Mononuclear cell (primary cell): ENCODE measurements around the gene PCDHGA5. TPM values are rescaled to one million over a fixed set of nuclear protein-coding genes. Genes with fewer than 3 reads are reported as not detected.
"Not testable (repeated sequence)": the region's sequence is repeated elsewhere in the genome, so short reads cannot be mapped to it uniquely, and the experiment has no call there.

Experiments
- H3K27me3 ChIP-seq: 2 replicates; pipeline ENCODE4 v1.6.0; 2011; ENCODE audit warnings: low read length, control low read depth; ENCODE audit not compliant: insufficient read depth
- H3K4me1 ChIP-seq: 2 replicates; pipeline ENCODE4 v1.5.1; 2011; ENCODE audit warnings: mild to moderate bottlenecking, low read length, control low read depth; ENCODE audit not compliant: insufficient read depth
- H3K4me3 ChIP-seq: 2 replicates; pipeline ENCODE4 v1.5.1; 2011; ENCODE audit warnings: mild to moderate bottlenecking, low read length, moderate library complexity
- H3K9me3 ChIP-seq: 2 replicates; pipeline ENCODE4 v1.5.1; 2011; ENCODE audit warnings: low read depth, mild to moderate bottlenecking, control low read depth, low read length
- total RNA-seq: library from RNA; depleted of rRNA; stranded (reverse); fragments of >200 nt; gene quantifications from one replicate; pipeline ENCODE4 v1.2.3, GENCODE V29; 2012

The PCDHGA5 gene
- total RNA-seq, 1 donor = 0.21 TPM

DNA sequence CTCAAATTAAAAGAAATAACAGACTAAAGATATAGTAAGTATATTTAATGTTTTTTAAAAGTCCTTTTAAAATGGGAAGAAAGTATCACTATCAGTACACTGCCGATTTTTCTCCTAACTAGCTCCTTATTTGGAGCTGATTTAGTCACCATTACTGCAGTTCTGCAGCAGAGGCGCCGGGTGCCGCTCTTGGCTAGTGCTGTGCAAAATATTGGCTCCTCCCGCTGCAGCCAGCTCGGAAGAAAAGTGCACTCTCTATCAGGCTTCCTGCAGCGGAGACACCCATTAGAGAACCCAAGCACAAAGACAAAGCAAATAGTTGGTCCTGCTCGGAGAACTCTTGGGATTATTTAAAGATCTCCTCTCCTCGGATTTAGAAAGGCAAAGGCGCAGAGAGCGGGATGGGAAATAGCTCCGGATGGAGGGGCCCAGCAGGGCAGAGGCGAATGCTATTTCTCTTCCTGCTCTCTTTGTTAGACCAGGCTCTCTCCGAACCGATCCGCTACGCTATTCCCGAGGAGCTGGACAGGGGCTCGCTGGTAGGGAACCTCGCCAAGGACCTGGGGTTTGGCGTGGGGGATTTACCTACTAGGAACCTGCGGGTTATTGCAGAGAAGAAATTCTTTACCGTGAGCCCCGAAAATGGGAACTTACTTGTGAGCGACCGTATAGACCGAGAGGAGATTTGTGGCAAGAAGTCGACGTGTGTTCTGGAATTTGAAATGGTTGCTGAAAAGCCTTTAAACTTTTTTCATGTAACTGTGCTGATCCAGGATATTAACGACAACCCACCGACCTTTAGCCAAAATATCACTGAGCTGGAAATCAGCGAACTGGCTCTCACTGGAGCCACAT is 6.3 kb downstream of the PCDHGA5 start, which contains the start of gene PCDHGB3:
PCDHGB3 (plus strand) TSS at position 249 of the 855 bp plus-strand sequence; CDS start at position 402, 153 bp downstream.
- H3K4me1 ChIP-seq = peaks cover 5% of the 10 kb centered on the region
- H3K4me3 ChIP-seq = no peak within 1 kb of the TSS
- peaks cover 15% of the 10 kb centered on the region for H3K9me3 ChIP-seq
- peaks cover 98% of the 10 kb centered on the region for H3K27me3 ChIP-seq

GRCh38 chr5:141371572-141372475 is 7.9 kb downstream of the PCDHGA5 start:
- Histone ChIP-seq H3K4me1 (peaks cover 5% of the 10 kb centered on the region), H3K27me3 (peaks cover 88% of the 10 kb centered on the region), H3K4me3 (no peak overlapping the region), H3K9me3 (peaks cover 12% of the 10 kb centered on the region)

- no peak within 1 kb of the TSS for H3K4me3 ChIP-seq
- H3K4me1 ChIP-seq = peaks cover 5% of the 10 kb centered on the region
- peaks cover 81% of the 10 kb centered on the region for H3K27me3 ChIP-seq
- peaks cover 16% of the 10 kb centered on the region for H3K9me3 ChIP-seq
These were observed 9.8 kb downstream of the PCDHGA5 start, which contains the start of gene PCDHGA6 for GRCh38 chr5:141373673-141374317. TSS of gene PCDHGA6 (plus strand) at chr5:141373891. CDS start at chr5:141374084, 193 bp downstream.

DNA sequence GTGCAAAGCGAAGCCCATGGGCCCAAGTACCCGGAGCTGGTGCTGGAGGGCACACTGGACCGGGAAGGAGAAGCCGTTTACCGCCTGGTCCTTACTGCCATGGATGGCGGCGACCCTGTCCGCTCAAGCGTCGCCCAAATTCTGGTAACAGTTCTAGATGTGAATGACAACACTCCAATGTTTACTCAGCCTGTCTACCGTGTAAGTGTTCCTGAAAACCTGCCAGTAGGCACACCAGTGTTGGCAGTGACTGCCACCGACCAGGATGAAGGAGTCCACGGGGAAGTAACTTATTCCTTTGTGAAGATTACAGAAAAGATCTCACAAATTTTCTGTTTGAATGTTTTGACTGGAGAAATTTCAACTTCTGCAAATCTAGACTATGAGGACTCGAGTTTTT is 10.7 kb downstream of the PCDHGA5 start:
- peaks cover 16% of the 10 kb centered on the region for H3K9me3 ChIP-seq
- H3K27me3 ChIP-seq = peaks cover 76% of the 10 kb centered on the region
- no peak overlapping the region for H3K4me3 ChIP-seq
- H3K4me1 ChIP-seq = peaks cover 5% of the 10 kb centered on the region

DNA sequence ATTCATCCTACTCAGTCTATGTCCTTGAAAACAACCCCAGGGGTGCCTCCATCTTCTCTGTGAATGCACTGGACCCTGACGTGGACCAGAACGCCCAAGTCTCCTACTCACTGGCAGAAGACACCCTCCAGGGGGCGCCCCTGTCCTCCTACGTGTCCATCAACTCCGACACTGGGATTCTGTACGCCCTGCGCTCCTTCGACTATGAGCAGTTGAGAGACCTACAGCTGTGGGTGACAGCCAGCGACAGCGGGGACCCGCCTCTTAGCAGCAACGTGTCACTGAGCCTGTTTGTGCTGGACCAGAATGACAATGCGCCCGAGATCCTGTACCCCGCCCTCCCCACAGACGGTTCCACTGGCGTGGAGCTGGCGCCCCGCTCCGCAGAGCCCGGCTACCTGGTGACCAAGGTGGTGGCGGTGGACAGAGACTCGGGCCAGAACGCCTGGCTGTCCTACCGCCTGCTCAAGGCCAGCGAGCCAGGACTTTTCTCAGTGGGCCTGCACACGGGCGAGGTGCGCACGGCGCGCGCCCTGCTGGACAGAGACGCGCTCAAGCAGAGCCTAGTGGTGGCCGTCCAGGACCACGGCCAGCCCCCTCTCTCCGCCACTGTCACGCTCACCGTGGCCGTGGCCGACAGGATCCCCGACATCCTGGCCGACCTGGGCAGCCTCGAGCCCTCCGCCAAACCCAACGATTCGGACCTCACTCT is 11.6 kb downstream of the PCDHGA5 start:
- peaks cover 74% of the 10 kb centered on the region for H3K27me3 ChIP-seq
- not testable (repeated sequence) for H3K4me3 ChIP-seq
- H3K9me3 ChIP-seq = peaks cover 16% of the 10 kb centered on the region

GRCh38 chr5:141382469-141383294 is 18.7 kb downstream of the PCDHGA5 start, which contains the start of gene PCDHGA7:
TSS of gene PCDHGA7 (plus strand) at chr5:141382742. CDS start at chr5:141382900, 158 bp downstream.
- Histone ChIP-seq H3K27me3 (peaks cover 83% of the 10 kb centered on the region), H3K9me3 (peaks cover 8% of the 10 kb centered on the region), H3K4me3 (peak within 1 kb of the TSS; percentile 7), H3K4me1 (no peaks in the 10 kb centered on the region)

More for the DNA sequence above, 11.6 kb downstream of the PCDHGA5 start:
- H3K4me1 ChIP-seq = not testable (repeated sequence)

GRCh38 chr5:141383345-141383744 is 19.4 kb downstream of the PCDHGA5 start:
- Histone ChIP-seq H3K4me3 (no peak overlapping the region), H3K9me3 (peaks cover 8% of the 10 kb centered on the region), H3K4me1 (no peaks in the 10 kb centered on the region), H3K27me3 (peaks cover 84% of the 10 kb centered on the region)

DNA sequence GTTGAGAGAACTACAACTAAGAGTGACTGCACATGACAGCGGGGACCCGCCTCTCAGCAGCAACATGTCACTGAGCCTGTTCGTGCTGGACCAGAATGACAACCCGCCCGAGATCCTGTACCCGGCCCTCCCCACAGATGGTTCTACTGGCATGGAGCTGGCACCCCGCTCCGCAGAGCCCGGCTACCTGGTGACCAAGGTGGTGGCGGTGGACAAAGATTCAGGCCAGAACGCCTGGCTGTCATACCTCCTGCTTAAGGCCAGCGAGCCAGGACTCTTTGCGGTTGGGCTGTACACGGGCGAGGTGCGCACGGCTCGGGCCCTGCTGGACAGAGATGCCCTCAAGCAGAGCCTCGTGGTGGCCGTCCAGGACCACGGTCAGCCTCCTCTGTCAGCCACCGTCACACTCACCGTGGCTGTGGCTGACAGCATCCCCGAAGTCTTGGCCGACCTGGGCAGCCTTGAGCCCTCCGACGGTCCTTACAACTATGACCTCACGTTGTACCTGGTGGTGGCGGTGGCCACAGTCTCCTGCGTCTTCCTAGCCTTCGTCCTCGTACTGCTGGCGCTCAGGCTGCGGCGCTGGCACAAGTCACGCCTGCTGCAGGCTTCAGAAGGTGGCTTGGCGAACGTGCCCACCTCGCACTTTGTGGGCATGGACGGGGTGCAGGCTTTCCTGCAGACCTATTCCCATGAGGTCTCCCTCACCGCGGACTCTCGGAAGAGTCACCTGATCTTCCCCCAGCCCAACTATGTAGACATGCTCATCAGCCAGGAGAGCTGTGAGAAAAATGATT is 20.7 kb downstream of the PCDHGA5 start:
- Histone ChIP-seq H3K27me3 (peaks cover 89% of the 10 kb centered on the region), H3K4me1 (no peaks in the 10 kb centered on the region), H3K9me3 (peaks cover 8% of the 10 kb centered on the region), H3K4me3 (no peak overlapping the region)

- not testable (repeated sequence) for H3K4me1 ChIP-seq, H3K4me3 ChIP-seq, H3K9me3 ChIP-seq
- H3K27me3 ChIP-seq = peaks cover 91% of the 10 kb centered on the region
These were observed 23.8 kb downstream of the PCDHGA5 start, which contains the start of gene PCDHGB4 for GRCh38 chr5:141387557-141388311. TSS of gene PCDHGB4 (plus strand) at chr5:141387698. CDS start at chr5:141387885, 187 bp downstream.

GRCh38 chr5:141388661-141389060 is 24.7 kb downstream of the PCDHGA5 start:
- Histone ChIP-seq H3K27me3 (peaks cover 91% of the 10 kb centered on the region), H3K4me1 (no peaks in the 10 kb centered on the region), H3K9me3 (peaks cover 9% of the 10 kb centered on the region), H3K4me3 (no peak overlapping the region)

DNA sequence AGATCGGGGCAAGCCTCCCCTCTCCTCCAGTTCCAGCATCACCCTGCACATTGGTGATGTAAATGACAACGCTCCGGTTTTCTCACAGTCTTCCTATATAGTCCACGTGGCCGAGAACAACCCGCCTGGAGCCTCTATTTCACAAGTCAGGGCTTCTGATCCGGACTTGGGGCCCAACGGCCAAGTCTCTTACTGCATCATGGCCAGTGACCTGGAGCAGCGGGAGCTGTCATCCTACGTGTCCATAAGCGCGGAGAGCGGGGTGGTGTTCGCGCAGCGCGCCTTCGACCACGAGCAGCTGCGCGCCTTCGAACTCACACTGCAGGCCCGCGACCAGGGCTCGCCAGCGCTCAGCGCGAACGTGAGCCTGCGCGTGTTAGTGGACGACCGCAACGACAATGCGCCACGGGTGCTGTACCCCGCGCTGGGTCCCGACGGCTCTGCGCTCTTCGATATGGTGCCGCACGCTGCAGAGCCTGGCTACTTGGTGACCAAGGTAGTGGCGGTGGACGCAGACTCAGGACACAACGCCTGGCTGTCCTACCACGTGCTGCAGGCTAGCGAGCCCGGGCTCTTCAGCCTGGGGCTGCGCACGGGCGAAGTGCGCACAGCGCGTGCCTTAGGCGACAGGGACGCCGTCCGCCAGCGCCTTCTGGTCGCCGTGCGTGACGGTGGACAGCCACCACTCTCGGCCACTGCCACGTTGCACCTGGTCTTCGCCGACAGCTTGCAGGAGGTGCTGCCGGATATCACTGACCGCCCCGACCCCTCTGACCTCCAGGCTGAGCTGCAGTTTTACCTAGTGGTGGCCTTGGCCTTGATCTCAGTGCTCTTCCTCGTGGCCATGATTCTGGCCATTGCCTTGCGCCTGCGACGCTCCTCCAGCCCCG is 25.4 kb downstream of the PCDHGA5 start:
- Histone ChIP-seq H3K4me3 (no peak overlapping the region), H3K27me3 (peaks cover 91% of the 10 kb centered on the region), H3K9me3 (peaks cover 12% of the 10 kb centered on the region), H3K4me1 (no peaks in the 10 kb centered on the region)
